Spleen (tissue), 13 donors: ENCODE measurements around the gene NACC1. TPM values are rescaled to one million over a fixed set of nuclear protein-coding genes. Genes with fewer than 3 reads are reported as not detected.
A peak's percentile ranks its signal among the peaks of the same experiment; 100 is the strongest.

Experiments used
- DNase-seq: peaks from one replicate; pipeline ENCODE4 v3.0.0-alpha.2; 2020
- H3K27ac ChIP-seq, 8 donors: fragments of 200-600 bp; sonication (generic) in 7 of 8; 1 replicate in 4 of 8; 2 replicates in 4 of 8; pipeline versions ENCODE4 v1.5.0 to v1.8.0; 2016 to 2021; ENCODE audit warnings: inconsistent platforms in 4 of 8, mild to moderate bottlenecking in 4 of 8, moderate library complexity in 1 of 8
- H3K27me3 ChIP-seq, 7 donors: fragments of 200-600 bp; sonication (generic) in 6 of 7; replicated peaks in 1 of 7; 1 replicate in 4 of 7; 2 replicates in 3 of 7; pipeline versions ENCODE4 v1.5.0 to v1.8.0; 2016 to 2021; ENCODE audit warnings: inconsistent platforms in 3 of 7, mild to moderate bottlenecking in 1 of 7
- H3K36me3 ChIP-seq, 6 donors: fragments of 200-600 bp; sonication (generic) in 5 of 6; 1 replicate in 4 of 6; 2 replicates in 2 of 6; pipeline versions ENCODE4 v1.5.0 to v1.8.0; 2016 to 2021; ENCODE audit warnings: inconsistent platforms in 2 of 6
- H3K4me1 ChIP-seq, 6 donors: fragments of 200-600 bp; sonication (generic) in 5 of 6; 1 replicate in 3 of 6; 2 replicates in 3 of 6; pipeline versions ENCODE4 v1.5.0 to v1.8.0; 2016 to 2021; ENCODE audit warnings: inconsistent platforms in 3 of 6
- H3K4me3 ChIP-seq, 8 donors: fragments of 200-600 bp; sonication (generic) in 7 of 8; 1 replicate in 4 of 8; 2 replicates in 4 of 8; pipeline versions ENCODE4 v1.5.0 to v1.8.0; 2016 to 2021; ENCODE audit warnings: inconsistent platforms in 4 of 8, mild to moderate bottlenecking in 4 of 8, moderate library complexity in 2 of 8
- H3K9me3 ChIP-seq, 8 donors: fragments of 200-600 bp; sonication (generic) in 7 of 8; 1 replicate in 4 of 8; 2 replicates in 4 of 8; pipeline versions ENCODE4 v1.5.0 to v1.8.0; 2016 to 2021; ENCODE audit warnings: inconsistent platforms in 4 of 8
- CTCF ChIP-seq, 11 experiments: fragments of 200-600 bp in 7 of 11; fragments of 450-650 bp in 4 of 11; sonication (generic) in 4 of 11; IDR thresholded peaks in 8 of 11; conservative IDR thresholded peaks in 3 of 11; 1 replicate in 7 of 11; 2 replicates in 4 of 11; pipeline versions ENCODE4 v1.4.0 to v1.8.0; 2016 to 2021; ENCODE audit warnings: antibody characterized with exemption in 11 of 11, inconsistent platforms in 4 of 11, mild to moderate bottlenecking in 1 of 11
- POLR2A ChIP-seq, 3 donors: fragments of 450-650 bp; IDR thresholded peaks; one replicate each; pipeline ENCODE4 v1.5.1; 2017; ENCODE audit warnings: antibody characterized with exemption in 3 of 3, mild to moderate bottlenecking in 1 of 3
- POLR2AphosphoS5 ChIP-seq, 3 donors: sonication (generic); formaldehyde crosslinking; IDR thresholded peaks; one replicate each; pipeline ENCODE4 v1.5.1; 2017; ENCODE audit warnings: antibody characterized with exemption in 3 of 3
- WGBS, 5 donors: extraction: QIAGEN DNeasy Blood & Tissue Kit in 3 of 5; methylation state at CpG; one replicate each; pipeline versions ENCODE4 v1.1.5 to v1.1.7; 2013 to 2018; 5-methylcytosine and 5-hydroxymethylcytosine counted together
- intact Hi-C: fragments of 100-400 bp; cut with DNase I; formaldehyde crosslinking; loops from one replicate; pipeline ENCODE4 v1.15.0; 2023; ENCODE audit warnings: low total_unique reads
- long read RNA-seq, 2 donors: transcript quantifications; one replicate each; lab custom pipeline, GENCODE V29; 2026
- polyA plus RNA-seq, 3 donors: library from polyadenylated mRNA; stranded (reverse); fragments of 200-250 nt; gene quantifications; one replicate each; pipeline ENCODE4 v1.2.1, GENCODE V29; 2013
- total RNA-seq, 7 donors: library from RNA; depleted of rRNA in 3 of 7; stranded (reverse); fragments of >200 nt in 3 of 7; fragmentation: NEBNext Ultra II Directional in 4 of 7; extraction: Animal tissue kit (Norgen Biotek cat#: 25700) in 4 of 7; gene quantifications; one replicate each; pipeline versions ENCODE4 v1.1.0 to v1.2.1, GENCODE V29; 2016 to 2021
- donor health status: healthy with polysubstance abuse.
- donor health status: DM: no; HTN: no; CAD: no; lungs with moderate emphysema.
- donor health status: DM: no; HTN: no; CAD: no.
- donor health status: Bipolar disorder and iron deficiency.
- donor health status: healthy.
- donor health status: DM: no; HTN: no; CAD: no.
- donor health status: DM: yes; HTN: yes; CAD: no.

The NACC1 gene
- total RNA-seq, result 10 to 100 TPM; 22.0 to 47.0 (median 37.7) TPM
- 10 to 100 TPM in 1 of 3 donors, 1 to 10 TPM in 2; 5.5 to 32.8 (median 7.1) TPM for polyA plus RNA-seq
- long read RNA-seq, donor 1, full-length matches to known transcripts, result 4 of 4 reads
- long read RNA-seq, donor 1, partial matches to known transcripts, result 0 of 4 reads
- long read RNA-seq, donor 1, other reads (novel, unspliced or antisense), result 0 of 4 reads
- long read RNA-seq, donor 2, full-length matches to known transcripts, result 5 of 5 reads
- long read RNA-seq, donor 2, partial matches to known transcripts, result 0 of 5 reads
- long read RNA-seq, donor 2, other reads (novel, unspliced or antisense), result 0 of 5 reads

GRCh38 chr19:13117772-13118423 lies at the start of gene NACC1:
TSS of gene NACC1 (plus strand) at chr19:13118264. CDS start at chr19:13135208, 16,944 bp downstream.
- Histone ChIP-seq H3K27ac (peak within 1 kb of the TSS; percentile 71 to 88 (median 82)), H3K27me3 (no peaks in the 10 kb centered on the region), H3K4me1 (peaks cover 22 to 82% (median 60%) of the 10 kb centered on the region in 6 donors), H3K9me3 (no peaks in the 10 kb centered on the region), H3K36me3 (peaks cover 0 to 41% (median 14%) of the 10 kb centered on the region in 6 donors), H3K4me3 (peak within 1 kb of the TSS; percentile 81 to 100 (median 98))
- intact Hi-C loops, result no loop called here
- no peak for TF ChIP-seq POLR2A (IDR thresholded peaks at IDR 0.05)
- TF ChIP-seq POLR2AphosphoS5 (IDR thresholded peaks at IDR 0.05), result peak; percentile 58 to 70 (median 59)
- peak in 1 of 11 experiments; percentile 15 for TF ChIP-seq CTCF (IDR thresholded peaks at IDR 0.05 in 8 of 11, conservative IDR thresholded peaks at IDR 0.05 in 3 of 11)
- WGBS, 5 donors, result 3 to 6% (median 3%) methylated on average over 26 to 65 of the region's 65 CpGs
- DNase-seq, result peak; percentile 98

GRCh38 chr19:13069415-13070359 lies 48.4 kb upstream of the NACC1 start:
- Histone ChIP-seq H3K9me3 (no peaks in the 10 kb centered on the region), H3K27ac (no peak overlapping the region)
- WGBS, 5 donors, result 59 to 77% (median 66%) methylated on average over 13 to 20 of the region's 20 CpGs

GRCh38 chr19:13070425-13071140 lies 47.5 kb upstream of the NACC1 start:
- H3K4me1 ChIP-seq, result peaks cover 0 to 6% (median 0%) of the 10 kb centered on the region in 6 donors
- 86 to 92% (median 90%) methylated on average over 30 to 32 of the region's 32 CpGs for WGBS, 5 donors
- no peak for TF ChIP-seq POLR2AphosphoS5 (IDR thresholded peaks at IDR 0.05)
- no peak for TF ChIP-seq CTCF (IDR thresholded peaks at IDR 0.05 in 8 of 11, conservative IDR thresholded peaks at IDR 0.05 in 3 of 11)
- no peak for TF ChIP-seq POLR2A (IDR thresholded peaks at IDR 0.05)
- peaks cover 0 to 15% (median 0%) of the 10 kb centered on the region in 6 donors for H3K36me3 ChIP-seq
- no peaks in the 10 kb centered on the region for H3K27me3 ChIP-seq
- no peak overlapping the region for H3K4me3 ChIP-seq
- no peak overlapping the region for H3K27ac ChIP-seq
- no peaks in the 10 kb centered on the region for H3K9me3 ChIP-seq
- no peak for DNase-seq
- intact Hi-C loops, result no loop called here

More at GRCh38 chr19:13069415-13070359, 48.4 kb upstream of the NACC1 start:
- no peak for TF ChIP-seq POLR2AphosphoS5 (IDR thresholded peaks at IDR 0.05)
- TF ChIP-seq CTCF (IDR thresholded peaks at IDR 0.05 in 8 of 11, conservative IDR thresholded peaks at IDR 0.05 in 3 of 11), result no peak
- TF ChIP-seq POLR2A (IDR thresholded peaks at IDR 0.05), result no peak
- Histone ChIP-seq H3K27me3 (no peaks in the 10 kb centered on the region), H3K4me3 (no peak overlapping the region), H3K4me1 (peaks cover 0 to 6% (median 0%) of the 10 kb centered on the region in 6 donors), H3K36me3 (peaks cover 0 to 10% (median 0%) of the 10 kb centered on the region in 6 donors)
- no peak for DNase-seq
- intact Hi-C loops, result no loop called here
